ENCODE measurements around the gene SIPA1L2.

Gene SIPA1L2

GRCh38 chr1:232648316-232648715 is 18.4 kb upstream of the SIPA1L2 start:
- H3K4me3 ChIP-seq (ENCODE audit: low read depth, low read length): no peak overlapping the region
- TF ChIP-seq, protein P1, sequence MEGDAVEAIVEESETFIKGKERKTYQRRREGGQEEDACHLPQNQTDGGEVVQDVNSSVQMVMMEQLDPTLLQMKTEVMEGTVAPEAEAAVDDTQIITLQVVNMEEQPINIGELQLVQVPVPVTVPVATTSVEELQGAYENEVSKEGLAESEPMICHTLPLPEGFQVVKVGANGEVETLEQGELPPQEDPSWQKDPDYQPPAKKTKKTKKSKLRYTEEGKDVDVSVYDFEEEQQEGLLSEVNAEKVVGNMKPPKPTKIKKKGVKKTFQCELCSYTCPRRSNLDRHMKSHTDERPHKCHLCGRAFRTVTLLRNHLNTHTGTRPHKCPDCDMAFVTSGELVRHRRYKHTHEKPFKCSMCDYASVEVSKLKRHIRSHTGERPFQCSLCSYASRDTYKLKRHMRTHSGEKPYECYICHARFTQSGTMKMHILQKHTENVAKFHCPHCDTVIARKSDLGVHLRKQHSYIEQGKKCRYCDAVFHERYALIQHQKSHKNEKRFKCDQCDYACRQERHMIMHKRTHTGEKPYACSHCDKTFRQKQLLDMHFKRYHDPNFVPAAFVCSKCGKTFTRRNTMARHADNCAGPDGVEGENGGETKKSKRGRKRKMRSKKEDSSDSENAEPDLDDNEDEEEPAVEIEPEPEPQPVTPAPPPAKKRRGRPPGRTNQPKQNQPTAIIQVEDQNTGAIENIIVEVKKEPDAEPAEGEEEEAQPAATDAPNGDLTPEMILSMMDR (IDR thresholded peaks at IDR 0.05; ENCODE audit: low read depth, low read length): no peak
- peak; percentile 26 for DNase-seq (ENCODE audit: low read depth, low spot score)
- in situ Hi-C loops (cut with HindIII; ENCODE audit: low sequenced_read_pairs): no loop called here

GRCh38 chr1:232644209-232644608 is 14.3 kb upstream of the SIPA1L2 start:
- H3K4me3 ChIP-seq (ENCODE audit: low read depth, low read length): no peak overlapping the region
- DNase-seq (ENCODE audit: low read depth, low spot score): no peak
- in situ Hi-C loops (cut with HindIII; ENCODE audit: low sequenced_read_pairs): no loop called here
- TF ChIP-seq, protein P1 (IDR thresholded peaks at IDR 0.05; ENCODE audit: low read depth, low read length): no peak

DNA sequence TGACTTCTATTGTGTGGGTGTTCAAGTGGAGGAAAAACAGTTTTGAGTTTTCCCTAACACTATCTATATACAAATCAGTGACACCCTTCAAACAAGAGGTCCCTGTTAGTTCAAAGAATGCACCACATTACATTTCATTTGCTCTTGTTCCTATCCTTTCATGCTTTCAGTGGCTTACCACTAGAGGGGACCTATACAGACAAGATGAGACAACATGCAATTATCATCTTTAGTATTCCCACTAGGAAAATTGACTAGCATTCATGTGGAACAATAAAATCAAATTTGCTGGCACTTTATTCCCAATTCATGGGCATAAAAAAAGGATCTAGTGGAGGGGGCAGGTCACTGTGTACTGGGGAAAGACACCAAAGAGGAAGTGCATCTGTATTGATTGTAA is 13.3 kb upstream of the SIPA1L2 start:
- in situ Hi-C loops (cut with HindIII; ENCODE audit: low sequenced_read_pairs): no loop called here
- DNase-seq (ENCODE audit: low read depth, low spot score): no peak
- TF ChIP-seq, protein P1 (IDR thresholded peaks at IDR 0.05; ENCODE audit: low read depth, low read length): peak; percentile 34
- no peak overlapping the region for H3K4me3 ChIP-seq (ENCODE audit: low read depth, low read length)

DNA sequence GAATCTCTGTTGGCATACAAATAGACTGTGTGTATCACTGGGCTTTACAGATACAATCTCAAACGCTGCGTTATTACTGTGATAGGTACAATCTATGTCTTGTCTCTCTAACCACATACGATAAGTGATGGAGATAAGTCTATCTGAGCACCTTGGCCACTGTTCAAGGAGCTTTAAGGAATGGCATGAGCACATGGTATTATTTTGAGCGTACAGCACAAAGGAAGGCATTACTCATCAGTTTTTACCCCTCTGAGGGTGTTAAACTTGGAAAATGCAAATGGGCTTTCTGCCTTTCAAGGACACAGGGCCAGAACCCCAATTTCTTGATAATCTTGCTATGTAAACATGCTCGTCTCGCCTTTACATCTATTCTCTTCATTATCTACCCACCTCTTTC is 11.6 kb upstream of the SIPA1L2 start:
- TF ChIP-seq, protein P1 (IDR thresholded peaks at IDR 0.05; ENCODE audit: low read depth, low read length): no peak
- H3K4me3 ChIP-seq (ENCODE audit: low read depth, low read length): no peak overlapping the region
- in situ Hi-C loops (cut with HindIII; ENCODE audit: low sequenced_read_pairs): no loop called here
- no peak for DNase-seq (ENCODE audit: low read depth, low spot score)

- in situ Hi-C loops (cut with HindIII; ENCODE audit: low sequenced_read_pairs): no loop called here
- H3K4me3 ChIP-seq (ENCODE audit: low read depth, low read length): no peak overlapping the region
- TF ChIP-seq, protein P1 (IDR thresholded peaks at IDR 0.05; ENCODE audit: low read depth, low read length): no peak
- no peak for DNase-seq (ENCODE audit: low read depth, low spot score)
Measured at GRCh38 chr1:232636799-232637198, 6.9 kb upstream of the SIPA1L2 start.

- DNase-seq (ENCODE audit: low read depth, low spot score): peak; percentile 73
- no peak overlapping the region for H3K4me3 ChIP-seq (ENCODE audit: low read depth, low read length)
- in situ Hi-C loops (cut with HindIII; ENCODE audit: low sequenced_read_pairs): no loop called here
- TF ChIP-seq, protein P1 (IDR thresholded peaks at IDR 0.05; ENCODE audit: low read depth, low read length): peak; percentile 68
Measured at GRCh38 chr1:232635778-232636356, 5.9 kb upstream of the SIPA1L2 start.

All from astrocyte of the spinal cord (primary cell).